ENCODE measurements around the gene ZSWIM4.
"Not testable (repeated sequence)": the region's sequence is repeated elsewhere in the genome, so short reads cannot be mapped to it uniquely, and the experiment has no call there.

ZSWIM4 gene

GRCh38 chr19:13778847-13779246, 16.4 kb upstream of the ZSWIM4 start:
- no peak for DNase-seq

GRCh38 chr19:13779794-13780193, 15.4 kb upstream of the ZSWIM4 start:
- not testable (repeated sequence) for DNase-seq

GRCh38 chr19:13781547-13781946, 13.7 kb upstream of the ZSWIM4 start:
- no peak for DNase-seq

- DNase-seq, result no peak
Measured at GRCh38 chr19:13782537-13782936, 12.7 kb upstream of the ZSWIM4 start.

GRCh38 chr19:13783565-13784500, 11.4 kb upstream of the ZSWIM4 start:
- no peak for DNase-seq

- peak; percentile 77 for DNase-seq
Measured at GRCh38 chr19:13784731-13785452, 10.4 kb upstream of the ZSWIM4 start.

DNA sequence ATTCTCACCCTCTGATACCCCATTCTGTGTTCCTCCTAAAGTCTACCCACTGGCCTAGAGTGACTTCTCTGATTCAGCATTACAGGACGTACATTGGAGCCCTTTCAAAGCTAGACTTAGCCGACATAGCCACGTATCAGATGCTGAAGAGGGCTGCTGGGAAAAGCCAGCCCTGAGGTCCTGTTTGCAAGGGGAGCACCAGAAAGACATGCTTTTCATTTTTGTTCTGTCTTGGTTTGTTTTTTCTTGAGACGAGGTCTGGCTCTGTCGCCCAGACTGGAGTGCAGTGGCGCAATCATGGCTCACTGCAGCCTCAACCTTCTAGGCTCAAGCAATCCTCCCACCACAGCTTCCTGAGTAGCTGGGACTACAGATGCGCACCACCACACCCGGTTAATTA, 6.3 kb upstream of the ZSWIM4 start:
- DNase-seq, result peak; percentile 60 to 61

GRCh38 chr19:13790354-13790753, 4.9 kb upstream of the ZSWIM4 start:
- DNase-seq, result peak; percentile 70 to 76

- DNase-seq, result not testable (repeated sequence)
Measured at GRCh38 chr19:13793317-13793716, 1.9 kb upstream of the ZSWIM4 start.

- DNase-seq, result no peak
Measured at GRCh38 chr19:13794398-13794756, 866 bp upstream of the ZSWIM4 start.

DNA sequence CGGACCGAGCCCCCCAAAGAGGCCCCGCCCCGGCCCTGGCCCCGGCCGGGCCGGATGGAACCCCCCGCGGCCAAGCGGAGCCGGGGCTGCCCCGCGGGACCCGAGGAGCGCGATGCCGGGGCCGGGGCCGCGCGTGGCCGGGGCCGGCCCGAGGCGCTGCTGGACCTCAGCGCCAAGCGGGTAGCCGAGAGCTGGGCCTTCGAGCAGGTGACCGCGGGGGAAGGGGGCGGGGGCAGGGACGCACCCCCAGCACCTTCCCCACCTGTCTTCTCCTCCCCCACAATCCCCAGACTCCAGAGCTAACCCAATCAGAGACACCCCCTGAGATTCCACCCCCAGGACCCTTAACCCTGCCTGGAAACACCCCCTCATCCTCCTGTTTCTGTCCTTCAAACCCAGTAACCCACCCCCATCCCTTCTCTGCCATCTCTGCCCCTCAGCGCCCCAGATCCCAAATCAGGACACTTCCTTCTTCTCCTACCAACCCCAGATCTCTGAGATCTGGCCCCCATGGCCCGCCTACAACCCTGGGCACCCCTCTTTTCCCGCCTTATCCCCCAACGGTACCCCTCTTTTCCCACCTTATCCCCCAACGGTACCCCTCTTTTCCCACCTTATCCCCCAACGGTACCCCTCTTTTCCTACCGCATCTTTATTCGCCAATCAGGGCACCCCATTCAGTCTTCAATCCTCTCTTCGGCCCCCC, 505 bp downstream of the ZSWIM4 start:
- no peak for DNase-seq

GRCh38 chr19:13796301-13797057, 1.2 kb downstream of the ZSWIM4 start:
- peak in 1 of 2 donors; percentile 41 for DNase-seq

GRCh38 chr19:13797058-13797440, 1.8 kb downstream of the ZSWIM4 start:
- no peak for DNase-seq

DNA sequence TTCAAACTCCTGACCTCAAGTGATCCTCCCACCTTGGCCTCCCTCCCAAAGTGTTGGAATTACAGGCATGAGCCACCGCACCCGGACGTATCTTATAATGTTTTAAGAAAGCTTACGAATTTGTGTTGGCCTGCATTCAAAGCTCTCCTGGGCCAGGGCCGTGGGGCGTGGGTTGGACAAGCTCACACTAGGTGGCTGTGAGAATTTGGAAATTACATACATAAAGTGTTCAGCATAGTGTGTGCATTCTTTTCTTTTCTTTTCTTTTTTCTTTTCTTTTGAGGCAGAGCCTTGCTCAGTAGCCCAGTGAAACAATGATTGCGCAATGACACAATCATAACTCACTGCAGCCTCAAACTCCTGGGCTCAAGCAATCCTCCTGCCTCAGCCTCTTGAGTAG, 2.6 kb downstream of the ZSWIM4 start:
- DNase-seq, result no peak

GRCh38 chr19:13799669-13800068, 4.4 kb downstream of the ZSWIM4 start:
- no peak for DNase-seq

GRCh38 chr19:13803038-13803437, 7.8 kb downstream of the ZSWIM4 start:
- no peak for DNase-seq

DNA sequence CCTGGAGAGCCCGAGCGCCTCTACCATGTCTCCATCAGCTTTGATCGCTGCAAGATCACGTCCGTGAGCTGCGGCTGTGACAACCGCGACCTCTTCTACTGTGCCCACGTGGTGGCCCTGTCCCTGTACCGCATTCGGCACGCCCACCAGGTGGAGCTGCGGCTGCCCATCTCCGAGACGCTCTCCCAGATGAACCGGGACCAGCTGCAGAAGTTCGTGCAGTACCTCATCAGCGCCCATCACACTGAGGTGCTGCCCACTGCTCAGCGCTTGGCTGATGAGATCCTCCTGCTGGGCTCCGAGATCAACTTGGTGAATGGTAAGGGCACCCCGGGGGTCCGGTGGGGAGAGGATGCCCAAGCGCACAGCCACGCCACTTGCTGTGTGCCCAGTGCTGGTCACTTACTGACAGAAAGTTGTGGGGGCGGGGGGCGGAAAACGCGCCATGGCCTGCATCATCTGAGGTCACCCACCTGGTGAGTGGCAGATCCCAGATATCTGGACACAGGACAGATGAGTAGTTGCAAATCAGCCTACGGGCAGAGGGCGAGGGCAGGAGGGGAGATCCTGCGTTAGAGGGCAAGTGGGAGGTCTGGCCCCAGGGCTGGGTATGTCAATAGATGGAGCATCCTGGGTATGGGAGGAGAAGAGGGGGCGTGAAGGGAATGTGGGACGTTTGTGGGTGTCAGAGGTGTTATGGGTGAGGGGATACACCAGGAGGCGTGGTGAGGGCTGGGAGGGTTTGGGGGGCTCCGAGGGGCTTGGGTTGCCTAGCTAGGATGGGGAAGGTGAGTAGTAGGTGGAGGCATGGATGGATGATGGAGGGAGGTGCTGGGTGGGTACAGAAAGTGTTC, 9.8 kb downstream of the ZSWIM4 start:
- no peak for DNase-seq

DNA sequence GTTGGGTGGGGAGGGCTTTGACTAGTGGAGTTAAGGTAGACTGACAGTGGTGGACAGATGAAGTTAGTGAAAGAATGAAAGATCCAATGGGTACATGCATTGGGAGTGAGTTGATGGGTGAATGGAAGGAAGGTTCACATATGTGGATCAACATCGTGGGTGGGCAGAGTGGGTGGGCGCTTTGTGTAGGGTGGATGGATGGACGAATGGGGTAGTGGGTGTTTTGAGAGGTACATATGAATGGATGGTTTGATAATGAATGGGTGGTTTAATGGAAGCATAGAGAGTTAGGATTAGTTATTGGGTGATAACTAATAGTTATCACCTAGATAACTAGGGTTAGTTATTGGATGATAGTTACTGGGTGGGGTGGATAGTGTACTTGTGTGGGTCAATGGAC, 11.5 kb downstream of the ZSWIM4 start:
- no peak for DNase-seq

DNA sequence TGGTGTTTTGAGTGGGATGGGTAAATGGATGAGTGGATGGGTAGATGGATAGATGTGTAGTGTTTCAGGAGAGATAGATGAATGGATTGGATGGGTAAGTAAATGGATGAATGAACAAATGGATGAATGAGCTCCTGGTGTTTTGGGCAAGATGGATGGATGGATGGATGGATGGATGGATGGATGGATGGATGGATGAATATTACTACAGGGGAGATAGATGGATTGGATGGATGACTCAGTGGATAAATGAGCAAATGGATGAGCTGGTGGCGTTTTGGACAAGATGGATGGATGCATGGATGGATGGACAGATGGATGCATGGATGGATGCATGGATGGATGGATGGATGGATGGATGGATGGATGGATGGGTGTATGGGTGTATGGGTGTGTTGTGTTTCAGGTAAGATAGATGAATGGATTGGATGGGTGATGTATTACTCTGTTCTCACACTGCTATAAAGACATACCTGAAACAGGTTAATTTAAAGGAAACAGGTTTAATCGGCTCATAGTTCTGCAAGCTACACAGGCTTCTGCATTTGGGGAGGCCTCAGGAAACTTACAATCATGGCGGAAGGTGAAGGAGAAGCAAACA, 12.3 kb downstream of the ZSWIM4 start:
- DNase-seq, result no peak

- DNase-seq, result no peak
Measured at GRCh38 chr19:13808856-13809255, 13.6 kb downstream of the ZSWIM4 start.

GRCh38 chr19:13812544-13812943, 17.3 kb downstream of the ZSWIM4 start:
- no peak for DNase-seq

Data from CD4-positive, alpha-beta T cell treated with Interleukin-4 for 1 hour (primary cell).